ENCODE results near the gene PSME3IP1. TPM values are rescaled to one million over a fixed set of nuclear protein-coding genes. Genes with fewer than 3 reads are reported as not detected.

The PSME3IP1 gene
- total RNA-seq (10 to 100 TPM; 48.8 to 71.9 (median 65.8) TPM), polyA plus RNA-seq (10 to 100 TPM; 37.8 to 74.6 TPM)
- long read RNA-seq, donor 1, transcript FAM192A-201 (7 exons, 2,848 nt), result major isoform, 12 of 27 reads
- long read RNA-seq, donor 1, partial matches to known transcripts, result 0 of 27 reads
- long read RNA-seq, donor 1, other reads (novel, unspliced or antisense), result 15 of 27 reads
- long read RNA-seq, donor 2, transcript FAM192A-201 (7 exons, 2,848 nt), result major isoform, 63 of 192 reads
- long read RNA-seq, donor 2, transcript FAM192A-218 (7 exons, 1,086 nt), result minor isoform, 9 of 192 reads
- long read RNA-seq, donor 2, partial matches to known transcripts, result 8 of 192 reads
- long read RNA-seq, donor 2, other reads (novel, unspliced or antisense), result 112 of 192 reads
- long read RNA-seq, donor 3, transcript FAM192A-201 (7 exons, 2,848 nt), result major isoform, 7 of 37 reads
- long read RNA-seq, donor 3, partial matches to known transcripts, result 9 of 37 reads
- long read RNA-seq, donor 3, other reads (novel, unspliced or antisense), result 21 of 37 reads

- TF ChIP-seq POLR2A (IDR thresholded peaks at IDR 0.05), result peak in 1 of 2 donors; percentile 71
- TF ChIP-seq CTCF (IDR thresholded peaks at IDR 0.05), result no peak
- Histone ChIP-seq H3K27me3 (no peaks in the 10 kb centered on the region), H3K9me3 (no peaks in the 10 kb centered on the region), H3K27ac (peak within 1 kb of the TSS; percentile 78 to 97 (median 94)), H3K4me1 (peaks cover 9 to 50% (median 27%) of the 10 kb centered on the region in 12 donors), H3K4me3 (peak within 1 kb of the TSS; percentile 80 to 99 (median 93)), H3K36me3 (peaks cover 0 to 12% (median 0%) of the 10 kb centered on the region in 9 donors)
- peak; percentile 97 to 99 (median 99) for DNase-seq
- intact Hi-C loops (cut with DNase I), result loop anchor here in 1 of 10 donors (2.0 to 5.0 kb wide), 2 partner anchors 59 to 111 kb away; partner anchors contain the start of gene ARL2BP
- peak; percentile 97 to 99 (median 98) for ATAC-seq
- 0% methylated on average over 31 to 64 of the region's 64 CpGs for WGBS, 4 donors
Observed at GRCh38 chr16:57185945-57186871, at the start of gene PSME3IP1, which contains the start of gene RSPRY1. PSME3IP1 (minus strand) TSS chr16:57186039; CDS start chr16:57173854, 12,185 bp downstream. RSPRY1 (plus strand) TSS chr16:57186329; CDS start chr16:57204659, 18,330 bp downstream.

DNA sequence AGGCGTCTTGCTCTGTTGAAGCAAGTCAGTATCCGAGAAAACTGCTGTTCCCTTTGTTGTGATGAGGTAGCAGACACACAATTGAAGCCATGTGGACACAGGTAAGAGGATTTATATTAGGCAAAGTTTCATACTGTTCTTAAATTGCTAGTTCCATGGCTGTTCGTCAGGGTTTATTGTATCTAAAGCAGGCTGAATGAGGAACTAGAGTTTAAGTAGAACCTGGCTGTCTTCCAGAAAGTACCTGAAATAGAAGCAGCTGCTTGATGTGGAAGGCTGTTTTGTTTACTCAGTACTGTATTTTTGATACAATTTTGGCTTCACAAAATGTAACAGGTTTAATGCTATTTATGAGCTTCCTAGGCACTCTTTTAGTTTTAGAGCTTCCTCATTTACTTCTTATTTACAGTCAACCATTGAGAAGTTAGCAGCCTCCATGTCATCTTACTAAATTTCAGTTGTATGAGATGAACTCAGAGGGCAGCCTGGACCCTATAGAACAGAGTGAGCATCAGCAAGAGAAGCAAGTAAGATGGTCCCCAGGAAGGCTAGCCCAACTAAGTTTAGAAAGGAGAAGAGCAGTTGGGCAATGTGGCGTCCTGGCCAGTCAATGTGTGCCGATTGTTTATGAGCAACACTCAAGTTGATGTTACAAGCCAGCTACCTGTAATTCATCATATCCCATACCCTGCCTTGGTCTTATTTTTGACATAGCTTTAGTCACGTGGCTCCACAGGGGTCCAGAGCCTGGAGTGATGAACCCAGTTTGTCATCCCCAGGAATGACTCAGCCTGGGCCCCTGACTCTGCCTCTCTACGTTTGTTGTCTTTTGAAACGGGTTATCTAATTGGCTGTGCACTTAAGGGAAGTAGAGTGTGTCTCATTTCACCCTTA is 49.5 kb upstream of the PSME3IP1 start:
- Histone ChIP-seq H3K27ac (peak overlapping the region in 5 of 12 donors; percentile 5 to 72 (median 65)), H3K27me3 (no peaks in the 10 kb centered on the region), H3K4me3 (no peak overlapping the region), H3K9me3 (no peaks in the 10 kb centered on the region), H3K36me3 (peaks cover 4 to 99% (median 95%) of the 10 kb centered on the region in 9 donors), H3K4me1 (peaks cover 0 to 24% (median 7%) of the 10 kb centered on the region in 12 donors)
- no peak for DNase-seq
- WGBS, 4 donors, result 66 to 79% (median 72%) methylated on average over 8 of the region's 8 CpGs
- TF ChIP-seq CTCF (IDR thresholded peaks at IDR 0.05) (no peak), POLR2A (IDR thresholded peaks at IDR 0.05) (no peak)
- ATAC-seq, result peak in 3 of 4 donors; percentile 13 to 25 (median 17)
- intact Hi-C loops (cut with DNase I), result loop anchor here in 1 of 10 donors (5.0 kb wide), 1 partner anchor 43 kb away; no protein-coding TSS in a partner anchor

- Histone ChIP-seq H3K4me1 (peaks cover 0 to 24% (median 7%) of the 10 kb centered on the region in 12 donors), H3K9me3 (no peaks in the 10 kb centered on the region), H3K27ac (peak overlapping the region in 8 of 12 donors; percentile 6 to 77 (median 60)), H3K27me3 (no peaks in the 10 kb centered on the region), H3K4me3 (no peak overlapping the region), H3K36me3 (peaks cover 4 to 100% (median 95%) of the 10 kb centered on the region in 9 donors)
- intact Hi-C loops (cut with DNase I), result loop anchor here in 1 of 10 donors (5.0 kb wide), 1 partner anchor 42 kb away; no protein-coding TSS in a partner anchor
- TF ChIP-seq POLR2A (IDR thresholded peaks at IDR 0.05), result no peak
- TF ChIP-seq CTCF (IDR thresholded peaks at IDR 0.05), result no peak
- DNase-seq, result no peak
- ATAC-seq, result no peak
Observed at GRCh38 chr16:57234707-57235092, 48.9 kb upstream of the PSME3IP1 start.
